ENCODE measurements around the gene KIF3A. TPM values are rescaled to one million over a fixed set of nuclear protein-coding genes. Genes with fewer than 3 reads are reported as not detected.
"Not testable (repeated sequence)": the region's sequence is repeated elsewhere in the genome, so short reads cannot be mapped to it uniquely, and the experiment has no call there.

The KIF3A gene
- polyA plus RNA-seq, 5 donors = 14.8 to 29.7 (median 26.1) TPM

DNA sequence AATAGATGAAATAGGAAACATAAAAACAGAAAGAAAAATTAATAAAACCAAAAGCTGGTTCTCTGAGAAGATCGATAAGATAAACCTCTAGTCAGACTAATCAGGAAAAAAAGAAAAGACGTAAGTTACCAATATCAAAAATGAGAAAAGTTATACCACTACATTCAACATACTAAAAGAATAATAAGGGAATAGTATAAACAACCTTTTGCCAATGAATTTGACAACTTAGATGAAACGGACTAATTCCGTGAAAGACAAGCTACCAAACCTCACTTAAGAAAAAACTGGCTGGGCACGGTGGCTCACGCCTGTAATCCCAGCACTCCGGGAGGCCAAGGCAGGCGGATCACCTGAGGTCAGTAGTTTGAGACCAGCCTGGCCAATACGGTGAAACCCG lies 7.5 kb downstream of the KIF3A start:
- no peak for DNase-seq

DNA sequence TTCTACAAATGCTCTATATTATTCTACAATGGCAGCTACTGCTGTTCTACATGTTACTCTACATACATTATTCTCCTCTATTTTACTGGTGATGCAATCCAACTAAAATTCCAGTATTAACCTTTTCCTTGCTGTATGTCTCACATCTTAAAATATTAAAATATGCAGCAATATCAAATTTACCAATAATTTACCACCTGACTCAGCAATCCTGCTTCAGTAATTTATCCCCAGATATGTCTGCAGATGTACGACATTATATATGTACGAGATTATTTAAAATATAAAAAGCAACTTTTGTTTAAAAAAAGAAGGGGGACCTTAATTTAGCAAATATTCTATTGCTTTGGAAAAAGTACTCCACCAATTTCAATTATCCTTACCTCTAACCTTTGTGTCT lies 11.6 kb downstream of the KIF3A start:
- DNase-seq = no peak

DNA sequence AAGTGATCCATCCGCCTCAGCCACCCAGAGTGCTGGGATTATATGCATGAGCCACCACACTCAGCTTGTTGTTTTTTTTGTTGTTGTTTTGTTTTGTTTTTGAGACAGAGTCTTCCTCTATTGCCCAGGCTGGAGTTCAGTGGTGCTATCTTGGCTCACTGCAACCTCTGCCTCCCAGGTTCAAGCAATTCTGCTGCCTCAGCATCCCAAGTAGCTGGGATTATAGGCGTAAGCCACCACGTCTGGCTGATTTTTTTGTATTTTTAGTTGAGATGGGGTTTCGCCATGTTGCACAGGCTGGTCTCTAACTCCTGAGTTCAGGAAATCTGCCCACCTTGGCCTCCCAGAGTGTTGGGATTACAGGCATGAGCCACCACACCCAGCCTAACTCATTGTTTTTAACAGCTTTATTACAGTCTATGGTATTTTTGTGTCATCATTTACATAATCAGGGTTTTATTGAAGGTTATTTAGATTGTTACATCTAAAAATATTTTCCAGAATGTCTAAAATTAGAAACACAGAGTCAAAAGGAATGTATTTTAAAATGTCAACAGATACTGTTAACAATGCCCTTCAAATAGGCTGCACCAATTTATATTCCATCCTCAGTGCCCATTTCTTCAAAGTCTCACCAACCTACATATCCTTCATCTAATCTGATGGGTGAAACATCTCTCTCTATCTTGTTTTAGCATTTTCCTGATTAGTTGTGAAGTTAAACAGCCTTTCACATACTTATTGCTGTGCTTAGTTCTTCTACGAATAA lies 18.6 kb downstream of the KIF3A start:
- DNase-seq = no peak

DNA sequence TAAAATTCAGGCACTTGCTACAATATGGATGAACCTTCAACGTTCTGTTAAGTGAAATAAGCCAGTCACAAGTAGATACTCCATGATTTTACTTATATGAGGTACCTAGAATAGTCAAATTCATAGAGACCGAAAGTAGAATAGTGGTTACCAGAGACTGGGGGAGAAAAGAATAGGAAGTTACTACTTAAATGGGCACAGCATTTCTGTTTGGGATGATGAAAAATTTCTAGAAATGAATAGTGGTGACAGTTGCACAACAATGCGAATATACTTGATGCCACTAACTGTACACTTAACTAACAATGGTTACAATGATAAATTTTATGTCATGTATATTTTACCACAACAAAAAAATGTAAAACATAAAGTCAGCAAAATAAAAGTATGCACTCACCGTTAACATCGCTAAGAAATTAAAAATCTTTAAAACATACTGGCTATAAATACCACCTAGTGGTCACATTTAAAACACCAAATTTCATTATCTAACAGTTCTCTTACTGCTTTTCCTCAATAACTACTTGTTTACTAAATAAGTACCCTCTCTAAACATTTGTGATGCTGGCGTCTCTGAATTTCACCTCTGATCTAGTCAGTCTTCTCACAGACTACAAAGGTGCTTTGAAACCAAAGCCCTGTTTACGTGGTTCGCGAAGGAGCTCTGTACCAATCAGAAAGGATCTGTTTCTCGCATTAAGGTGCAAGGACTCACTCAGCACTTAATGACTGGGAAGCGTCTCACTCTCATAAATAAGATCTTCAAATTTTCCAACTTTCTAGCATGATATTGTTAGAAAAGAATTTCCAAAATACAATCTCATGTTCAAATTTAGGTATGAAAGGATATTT lies 22.7 kb downstream of the KIF3A start:
- DNase-seq = no peak

DNA sequence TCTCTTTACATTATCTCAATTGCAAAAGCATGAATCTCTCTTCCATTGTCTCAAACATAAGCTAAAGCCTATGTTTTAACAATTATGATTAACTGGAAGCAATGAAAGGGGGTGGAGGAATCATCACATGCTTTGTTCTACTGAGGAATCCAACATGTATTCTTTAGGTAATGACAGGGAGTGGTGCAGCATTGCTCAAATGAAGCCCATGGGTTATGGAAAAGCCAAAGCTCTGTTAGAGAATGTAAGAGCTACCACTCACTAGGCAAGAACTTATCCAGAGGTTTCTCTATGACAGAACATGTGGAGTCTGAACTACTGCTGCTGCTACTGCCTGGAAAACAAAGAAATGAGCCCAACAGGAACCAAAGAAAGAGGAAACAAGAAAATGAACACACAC lies 28.7 kb downstream of the KIF3A start:
- DNase-seq = no peak

DNA sequence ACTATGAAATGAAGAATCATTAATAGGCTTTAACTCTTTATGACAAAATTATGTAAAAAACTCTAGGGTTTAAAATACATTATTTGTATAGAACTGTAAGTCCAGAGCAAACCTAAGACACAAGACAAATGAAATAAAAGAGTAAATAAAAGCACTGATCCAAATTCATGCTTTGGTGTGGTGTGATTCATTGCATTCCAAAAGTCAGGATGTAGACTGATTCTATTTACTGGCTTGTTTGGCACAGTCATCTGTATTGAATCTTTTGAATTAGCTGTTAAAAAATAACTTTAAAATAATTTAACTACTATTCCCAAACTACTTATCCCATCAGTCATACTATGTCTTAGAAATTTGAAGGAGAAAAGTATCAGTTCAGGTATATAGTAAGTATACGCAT lies 32.5 kb downstream of the KIF3A start:
- no peak for DNase-seq

DNA sequence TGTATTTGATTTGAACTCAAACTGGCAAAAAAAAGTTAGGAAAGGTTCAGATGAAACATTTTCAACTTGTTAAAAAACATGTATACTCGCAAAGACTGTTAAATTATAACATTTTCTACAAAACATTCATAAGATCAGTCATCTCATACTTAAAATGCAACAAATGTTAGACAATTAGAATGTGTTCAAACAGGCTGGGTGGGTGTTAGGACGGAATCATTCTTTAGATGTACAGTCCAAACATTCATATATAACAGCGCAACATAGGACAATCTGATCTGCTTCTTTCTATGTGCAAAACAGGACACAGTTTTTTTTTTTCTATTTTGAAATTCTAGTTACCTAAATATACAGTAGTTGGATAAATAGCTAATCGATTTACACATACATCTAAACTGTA lies 41.4 kb downstream of the KIF3A start:
- no peak for DNase-seq

DNA sequence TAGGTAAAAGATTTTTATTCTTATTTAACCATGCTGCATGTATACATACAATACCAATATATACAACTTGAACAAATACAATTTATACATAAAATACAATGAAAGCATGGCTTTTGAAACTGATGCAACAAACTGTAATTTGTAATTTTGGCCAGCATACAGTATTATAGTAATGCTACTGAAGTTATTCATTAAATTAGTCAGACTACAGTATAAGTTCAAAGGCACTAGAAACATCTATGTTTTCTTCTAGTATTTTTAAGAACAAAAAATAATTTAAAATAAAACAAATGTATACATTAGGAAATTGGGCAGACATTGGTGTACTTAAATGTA lies 44.7 kb downstream of the KIF3A start:
- DNase-seq = no peak

DNA sequence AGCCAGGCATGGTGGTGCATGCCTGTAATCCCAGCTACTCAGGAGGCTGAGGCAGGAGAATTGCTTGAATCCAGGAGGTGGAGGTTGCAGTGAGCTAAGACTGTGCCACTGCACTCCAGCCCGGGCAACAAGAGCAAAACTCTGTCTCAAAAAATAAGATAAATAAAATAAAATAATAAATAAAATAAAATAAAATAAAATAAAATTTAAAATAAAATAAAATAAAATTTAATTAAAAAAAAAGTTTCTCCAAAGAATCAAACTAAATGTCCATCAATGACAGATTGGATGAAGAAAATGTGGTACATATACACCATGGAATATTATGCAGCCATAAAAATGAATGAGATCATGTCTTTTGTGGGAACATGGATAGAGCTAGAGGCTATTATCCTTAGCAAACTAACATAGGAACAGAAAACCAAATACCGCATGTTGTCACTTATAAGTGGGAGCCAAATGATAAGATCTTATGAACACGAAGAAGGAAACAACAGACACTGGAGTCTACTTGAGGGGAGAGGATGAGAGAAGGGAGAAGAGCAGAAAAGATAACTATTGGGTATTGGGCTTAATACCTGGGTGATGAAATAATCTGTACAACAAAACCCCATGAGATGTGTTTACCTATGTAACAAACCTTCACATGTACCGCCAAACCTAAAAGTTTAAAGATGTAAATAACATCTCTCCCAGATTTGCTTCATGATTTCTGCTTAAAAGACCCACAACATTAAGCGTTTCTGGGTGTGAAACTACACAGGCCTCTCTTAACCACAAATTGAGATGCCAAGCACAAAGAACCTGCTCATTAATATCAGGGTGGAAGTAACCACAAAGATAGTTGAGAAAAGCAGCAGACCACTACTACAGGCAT lies 45.4 kb downstream of the KIF3A start:
- not testable (repeated sequence) for DNase-seq

DNA sequence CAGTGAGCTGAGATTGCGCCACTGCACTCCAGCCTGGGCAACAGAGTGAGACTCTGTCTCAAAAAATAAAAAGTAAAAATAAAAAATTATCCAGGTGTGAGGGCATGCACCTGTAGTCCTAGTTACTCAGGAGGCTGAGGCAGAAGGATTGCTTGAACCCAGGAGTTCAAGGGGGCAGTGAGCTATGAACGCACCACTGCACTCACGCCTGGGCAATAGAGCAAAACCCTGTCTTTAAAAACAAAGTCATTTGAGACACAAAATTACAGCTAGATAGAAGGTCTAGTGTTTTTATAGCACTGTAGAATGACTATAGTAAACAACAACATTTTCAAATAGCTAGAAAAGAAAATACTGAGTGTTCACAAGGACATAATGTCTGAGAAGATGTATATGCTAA lies 47.2 kb downstream of the KIF3A start:
- DNase-seq = no peak

DNA sequence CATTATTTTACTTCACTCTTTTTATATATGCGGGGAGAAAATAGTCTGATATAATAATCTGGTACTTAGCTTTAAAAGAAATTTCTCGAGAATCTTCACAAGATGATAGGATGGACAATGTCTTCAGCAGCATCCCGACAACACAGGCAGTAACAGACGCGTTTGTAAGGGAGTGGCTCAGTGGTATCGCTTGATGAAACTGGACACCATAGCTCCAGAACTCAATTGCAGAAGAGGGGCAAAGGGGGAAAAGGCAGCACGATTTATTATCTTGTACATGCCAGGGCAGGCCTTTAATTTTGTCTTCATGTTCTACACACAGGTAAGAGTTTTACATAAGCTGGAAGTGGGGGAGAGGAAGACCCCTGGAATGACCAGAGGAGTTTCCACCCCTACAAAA lies 47.8 kb downstream of the KIF3A start:
- no peak for DNase-seq

DNA sequence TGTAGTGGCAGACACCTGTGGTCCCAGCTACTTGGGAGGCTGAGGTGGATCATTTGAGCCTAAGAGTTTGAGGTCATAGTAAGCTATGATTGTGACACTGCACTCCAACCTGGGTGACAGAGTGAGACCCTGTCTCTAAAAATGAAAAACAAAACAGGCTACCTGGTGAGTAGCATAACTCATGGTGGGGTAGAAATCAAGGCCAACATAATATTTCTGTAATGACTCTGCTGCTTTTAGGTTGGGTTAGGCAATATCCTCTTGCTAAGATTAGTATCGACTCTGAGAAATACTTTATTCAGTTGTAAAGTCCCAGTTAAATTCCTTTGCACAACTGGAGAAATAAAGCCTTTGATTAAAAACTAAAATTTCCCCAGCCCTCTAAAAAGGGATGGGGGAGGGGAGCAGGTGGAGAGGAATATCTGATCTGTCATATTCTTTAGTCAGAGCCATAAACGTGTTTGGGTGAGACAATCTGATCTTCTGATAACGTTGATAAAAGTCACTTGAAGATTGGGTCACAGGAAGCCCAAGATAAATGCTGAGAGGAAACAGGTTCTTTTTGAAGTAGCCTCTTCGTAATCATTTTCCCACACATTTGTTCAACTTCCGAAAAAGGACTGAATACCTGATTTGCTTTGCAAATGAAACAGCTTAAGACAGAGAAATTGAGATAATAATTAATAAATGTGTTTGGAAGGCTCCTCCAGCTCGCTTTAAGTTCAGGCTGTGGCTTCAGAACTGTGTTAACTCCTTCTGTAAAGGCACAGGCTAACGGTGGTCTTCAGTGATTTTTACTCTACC lies 48.6 kb downstream of the KIF3A start:
- DNase-seq = no peak

DNA sequence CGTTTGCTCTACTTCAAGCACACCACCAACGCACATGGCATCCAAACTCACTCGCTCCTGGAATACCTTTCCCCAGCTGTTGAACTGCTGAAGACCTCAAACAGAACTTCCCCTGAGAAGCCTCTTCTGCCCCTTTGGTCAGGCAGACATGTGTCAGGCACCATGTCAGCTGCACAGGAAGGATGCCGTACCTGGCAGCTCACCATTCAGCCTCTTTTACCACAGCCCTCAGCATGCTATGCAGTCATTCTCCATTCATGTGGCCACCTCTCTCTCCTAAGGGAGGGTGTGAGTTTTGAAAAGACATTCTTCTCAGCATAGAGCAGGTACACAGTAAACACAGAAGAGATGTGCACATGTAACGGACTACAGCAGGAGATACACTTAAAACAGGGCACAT lies 49.4 kb downstream of the KIF3A start:
- no peak for DNase-seq

DNA sequence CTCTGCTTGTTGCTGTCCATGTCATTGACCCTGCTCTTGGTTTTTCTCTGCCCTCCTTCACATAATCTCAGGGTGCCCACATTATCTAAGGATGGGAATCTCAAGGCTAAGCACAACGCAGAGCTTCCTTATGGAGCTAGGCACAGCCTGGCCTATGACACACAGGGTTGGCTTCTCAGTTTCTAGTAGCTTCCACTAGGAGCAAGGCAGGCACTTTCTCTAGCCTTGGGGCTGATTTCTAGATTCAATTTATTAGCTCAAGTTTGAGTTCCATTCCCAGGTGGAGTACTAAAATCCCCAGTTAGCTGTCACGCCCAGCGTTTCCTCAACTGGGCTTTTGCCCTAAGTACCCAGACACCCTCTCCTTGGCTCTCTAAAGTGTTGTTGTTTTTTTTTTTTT lies 51.2 kb downstream of the KIF3A start:
- DNase-seq = no peak

DNA sequence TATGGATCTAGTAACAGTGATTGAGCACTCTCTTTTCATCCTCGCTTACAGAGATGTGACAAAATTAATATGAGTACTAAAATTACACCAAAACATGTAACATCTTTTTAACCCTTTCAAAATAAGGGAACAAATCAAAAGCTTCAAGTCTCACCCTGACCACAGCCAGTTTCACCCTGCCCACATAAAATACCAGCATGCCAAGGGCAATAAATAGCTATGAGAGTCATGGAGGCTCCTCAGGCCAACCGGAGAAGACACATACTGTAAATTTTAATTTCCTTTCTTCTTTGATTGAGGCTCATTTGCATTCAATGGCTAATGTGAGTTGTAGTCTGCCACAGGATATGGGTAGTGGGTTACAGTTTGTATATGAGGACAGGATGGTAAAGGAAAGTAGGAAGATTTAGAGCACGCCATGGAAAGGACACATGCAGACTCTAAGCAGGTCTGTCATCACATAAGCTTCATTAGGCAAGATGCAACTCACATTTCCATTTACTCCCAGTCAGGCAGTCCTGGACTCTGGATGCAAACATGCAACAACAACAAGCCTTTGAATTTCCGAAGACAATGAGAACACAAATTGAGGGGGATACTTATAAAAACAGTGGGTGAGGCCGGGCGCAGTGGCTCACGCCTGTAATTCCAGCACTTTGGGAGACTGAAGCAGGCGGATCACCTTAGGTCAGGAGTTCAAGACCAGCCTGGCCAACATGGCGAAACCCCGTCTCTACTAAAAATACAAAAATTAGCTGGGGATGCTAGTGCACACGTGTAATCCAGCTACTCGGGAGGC lies 52.2 kb downstream of the KIF3A start:
- DNase-seq = no peak

DNA sequence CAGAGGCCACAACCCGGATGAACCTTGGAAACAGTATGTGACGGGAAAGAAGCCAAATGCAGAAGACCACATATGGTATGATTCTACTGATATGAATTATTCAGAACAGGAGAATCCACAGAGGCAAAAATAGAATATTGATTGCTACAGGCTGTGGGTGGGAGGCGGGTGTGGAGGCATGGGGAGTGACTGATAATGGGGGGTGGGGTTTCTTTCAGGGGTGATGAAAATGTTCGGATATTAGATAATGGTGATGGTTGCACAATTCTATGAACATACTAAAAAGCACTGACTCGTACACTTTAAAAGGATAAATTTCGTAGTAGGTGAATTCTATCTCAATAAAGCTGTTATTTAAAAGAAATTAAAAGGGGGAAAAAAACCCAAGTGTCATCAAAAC lies 52.9 kb downstream of the KIF3A start:
- no peak for DNase-seq

DNA sequence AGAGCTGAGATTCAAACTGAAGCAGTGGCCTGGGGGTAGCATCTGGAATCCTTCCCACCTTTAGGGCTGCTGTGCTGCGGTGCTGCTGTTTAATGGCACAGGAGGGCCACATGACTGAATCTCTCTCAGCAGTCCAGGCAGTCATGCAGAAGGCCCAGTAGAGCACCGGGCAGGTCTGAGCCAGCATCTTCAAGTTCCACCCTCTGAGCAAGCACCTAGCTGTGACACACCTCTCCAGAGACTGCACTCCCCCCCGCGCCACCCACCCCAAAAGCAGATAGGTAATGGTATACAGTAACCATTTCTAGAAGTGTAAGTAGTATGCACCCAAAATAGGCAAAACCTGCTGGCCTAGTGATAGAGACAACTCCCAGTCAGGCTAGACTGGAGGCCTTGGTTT lies 55.4 kb downstream of the KIF3A start:
- DNase-seq = no peak

DNA sequence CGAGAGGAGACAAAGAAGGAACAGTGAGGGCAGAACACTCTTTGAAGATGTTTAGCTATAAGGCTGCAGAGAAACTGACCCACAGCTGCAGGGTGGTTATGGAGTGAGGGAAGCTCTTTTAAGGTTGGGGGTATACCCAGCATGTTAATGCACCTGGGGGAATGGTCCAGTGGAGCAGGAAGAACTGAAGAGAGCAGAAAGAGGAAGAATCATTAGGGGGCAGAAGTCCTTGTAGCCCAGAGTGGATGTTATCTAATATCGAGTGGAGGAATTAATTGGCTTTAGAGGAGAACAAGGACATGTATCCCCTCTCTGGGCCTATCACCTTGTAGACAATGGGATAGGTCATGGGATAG lies 55.9 kb downstream of the KIF3A start:
- DNase-seq = no peak

DNA sequence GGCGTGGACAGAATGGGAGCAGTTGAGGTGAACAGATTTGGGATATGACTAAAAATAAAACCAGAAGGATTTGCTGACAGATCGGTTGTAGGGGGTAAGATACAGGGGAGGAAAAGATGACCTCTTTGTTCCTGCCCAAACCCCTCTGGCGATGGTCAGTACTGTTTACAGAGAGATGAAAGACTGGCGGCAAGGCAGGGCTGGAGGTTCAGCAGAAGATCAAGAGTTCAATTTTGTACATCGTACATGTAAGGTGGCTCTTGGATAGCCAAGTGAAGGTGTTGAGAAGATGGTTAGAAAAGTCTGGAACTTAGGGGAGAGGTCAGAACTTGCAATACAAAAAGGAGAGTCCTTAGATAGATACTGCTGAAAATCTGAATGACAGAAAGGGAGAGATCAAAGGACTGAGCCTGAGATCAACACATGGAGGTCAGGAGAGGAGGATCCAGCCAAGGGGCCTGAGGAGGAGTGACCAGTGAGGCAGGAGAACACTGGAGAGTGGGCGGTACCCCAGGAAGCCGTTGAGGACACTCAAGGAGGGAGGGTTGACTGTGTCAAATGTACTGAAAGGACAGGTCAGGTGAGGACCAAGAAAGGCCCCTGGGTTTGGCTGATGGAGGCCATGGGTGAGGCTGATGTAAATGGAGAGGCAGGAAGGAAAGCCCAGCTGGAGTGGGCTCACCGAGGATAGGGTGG lies 56.4 kb downstream of the KIF3A start:
- DNase-seq = no peak

DNA sequence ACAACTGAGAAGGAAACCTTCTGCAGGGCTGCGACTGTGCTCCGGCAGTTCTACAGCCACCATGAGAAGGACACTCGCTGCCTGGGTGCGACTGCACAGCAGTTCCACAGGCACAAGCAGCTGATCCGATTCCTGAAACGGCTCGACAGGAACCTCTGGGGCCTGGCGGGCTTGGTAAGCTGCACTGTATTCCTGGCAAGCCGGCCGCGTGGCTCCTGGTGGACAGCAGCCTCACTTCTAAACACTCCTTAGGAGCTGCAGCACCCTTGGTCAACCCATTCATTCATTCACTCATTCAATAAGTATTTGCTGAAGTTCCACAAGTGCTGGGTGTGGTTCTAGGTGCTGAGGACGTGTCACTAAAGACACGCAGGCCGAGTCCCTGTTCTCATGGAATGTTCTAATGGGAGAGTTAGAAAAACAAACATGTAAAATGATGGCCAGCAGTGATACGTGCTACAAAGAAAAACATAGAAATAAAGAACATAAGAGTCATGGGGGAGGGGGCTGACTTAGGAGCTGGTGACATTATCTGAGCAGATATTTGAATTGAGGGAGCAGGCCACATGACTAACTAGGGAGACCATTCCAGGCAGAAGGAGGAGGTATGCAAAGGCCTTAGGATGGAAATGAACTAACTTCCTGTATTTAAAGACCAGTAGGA lies 57.5 kb downstream of the KIF3A start:
- DNase-seq = no peak
